ENCODE measurements around the gene RASD2. TPM values are rescaled to one million over a fixed set of nuclear protein-coding genes. Genes with fewer than 3 reads are reported as not detected.

The RASD2 gene
- total and polyA plus RNA-seq, 10 of the 15 experiments (the other 5 are each of a cell fraction or from before 2014, with no cell fraction given): 0.03 TPM; not detected in 9

DNA sequence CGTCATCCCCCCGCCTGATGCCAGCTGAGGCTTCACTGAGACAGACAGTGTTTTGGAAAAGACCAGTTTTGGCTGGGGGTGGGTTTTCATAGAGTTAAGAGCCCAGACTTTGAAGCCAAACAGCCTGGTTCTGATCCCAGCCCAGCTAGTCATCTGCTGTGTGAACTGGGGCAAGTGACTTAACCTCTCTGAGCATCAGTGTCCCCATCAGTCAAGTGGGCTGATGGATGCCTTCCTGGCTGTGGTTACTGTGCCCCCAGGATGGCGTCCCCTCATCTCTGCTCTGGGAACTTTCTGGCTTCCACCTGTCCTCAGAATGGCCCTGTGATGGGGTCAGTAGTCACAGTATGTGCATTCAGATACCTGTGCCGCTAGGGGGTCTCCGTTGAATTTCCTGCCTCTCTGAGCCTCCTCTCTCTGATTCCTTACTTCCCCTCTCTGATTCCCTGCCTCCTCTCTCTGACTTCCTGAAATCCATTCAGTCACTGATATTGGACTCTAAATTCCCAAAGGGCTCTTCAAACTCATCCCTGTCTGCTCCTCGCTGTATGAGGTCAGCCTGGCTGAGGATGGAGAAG, 2.4 kb downstream of the RASD2 start:
- Histone ChIP-seq H3K4me2 (ENCODE audit: control insufficient read depth, insufficient read depth) (no peak overlapping the region), H3K27ac (ENCODE audit: control insufficient read depth, insufficient read depth) (no peak overlapping the region), H3K27me3 (replicated peaks in 1 of 2; ENCODE audit: control insufficient read depth in 2 of 2, insufficient read depth in 2 of 2, low read length in 1 of 2) (peaks cover 7 to 17% of the 10 kb centered on the region in 2 experiments), H3K9me3 (replicated peaks; ENCODE audit: control insufficient read depth, insufficient read depth, low read length) (no peaks in the 10 kb centered on the region), H3K36me3 (ENCODE audit: control insufficient read depth in 2 of 2, insufficient read depth in 2 of 2, low read length in 1 of 2) (no peaks in the 10 kb centered on the region), H3K4me3 (no peak overlapping the region), H3K9ac (ENCODE audit: control insufficient read depth, insufficient read depth, low read length) (no peak overlapping the region), H3K4me1 (ENCODE audit: control insufficient read depth, insufficient read depth, low read length) (peaks cover 6% of the 10 kb centered on the region), H2AFZ (ENCODE audit: control insufficient read depth, low read depth, low read length) (no peak overlapping the region), H4K20me1 (ENCODE audit: control insufficient read depth, insufficient read depth) (no peaks in the 10 kb centered on the region), H3K79me2 (ENCODE audit: control insufficient read depth, insufficient read depth, low read length) (no peaks in the 10 kb centered on the region)
- DNase-seq (ENCODE audit: low read depth, low spot score) (no peak), FAIRE-seq (no peak), ATAC-seq (no peak)
- RAD21 ChIA-PET (ENCODE audit: unreplicated experiment): no interaction called here
- no TSS peak for BruUV-seq (replicated peaks)
- SMC1A ChIA-PET (ENCODE audit: uncharacterized antibody, unreplicated experiment): no interaction called here
- POLR2A ChIA-PET: no interaction called here
- CTCF ChIA-PET: no interaction called here
- WGBS (ENCODE audit: insufficient coverage, insufficient replicate concordance, low lambda C conversion rate, missing lambda C conversion rate): 21% methylated on average over 6 of the region's 6 CpGs
- TF ChIP-seq IRF5 (IDR thresholded peaks at IDR 0.05; ENCODE audit: borderline replicate concordance): no peak
- no peak for TF ChIP-seq EP300 (IDR thresholded peaks at IDR 0.05; ENCODE audit: borderline replicate concordance in 1 of 2, control insufficient read depth in 1 of 2, low read depth in 2 of 2, low read length in 2 of 2)
- no peak for TF ChIP-seq EZH2 (IDR thresholded peaks at IDR 0.05; ENCODE audit: borderline replicate concordance, control insufficient read depth, low read depth, low read length)
- no peak for TF ChIP-seq BCL3 (IDR thresholded peaks at IDR 0.05; ENCODE audit: borderline replicate concordance, insufficient read depth, low read depth, low read length, poor library complexity, severe bottlenecking)
- TF ChIP-seq RB1 (IDR thresholded peaks at IDR 0.05; ENCODE audit: borderline replicate concordance): no peak
- TF ChIP-seq CHD2 (IDR thresholded peaks at IDR 0.05; ENCODE audit: borderline replicate concordance, low read depth, low read length): no peak
- TF ChIP-seq ZSCAN29 (IDR thresholded peaks at IDR 0.05): no peak
- in situ Hi-C loops (cut with MboI): no loop called here
- intact Hi-C loops (cut with micrococcal nuclease; ENCODE audit: unreplicated experiment): no loop called here

Measured in GM12878 (cell line).